ENCODE measurements around the gene APOBEC3B.

DNA sequence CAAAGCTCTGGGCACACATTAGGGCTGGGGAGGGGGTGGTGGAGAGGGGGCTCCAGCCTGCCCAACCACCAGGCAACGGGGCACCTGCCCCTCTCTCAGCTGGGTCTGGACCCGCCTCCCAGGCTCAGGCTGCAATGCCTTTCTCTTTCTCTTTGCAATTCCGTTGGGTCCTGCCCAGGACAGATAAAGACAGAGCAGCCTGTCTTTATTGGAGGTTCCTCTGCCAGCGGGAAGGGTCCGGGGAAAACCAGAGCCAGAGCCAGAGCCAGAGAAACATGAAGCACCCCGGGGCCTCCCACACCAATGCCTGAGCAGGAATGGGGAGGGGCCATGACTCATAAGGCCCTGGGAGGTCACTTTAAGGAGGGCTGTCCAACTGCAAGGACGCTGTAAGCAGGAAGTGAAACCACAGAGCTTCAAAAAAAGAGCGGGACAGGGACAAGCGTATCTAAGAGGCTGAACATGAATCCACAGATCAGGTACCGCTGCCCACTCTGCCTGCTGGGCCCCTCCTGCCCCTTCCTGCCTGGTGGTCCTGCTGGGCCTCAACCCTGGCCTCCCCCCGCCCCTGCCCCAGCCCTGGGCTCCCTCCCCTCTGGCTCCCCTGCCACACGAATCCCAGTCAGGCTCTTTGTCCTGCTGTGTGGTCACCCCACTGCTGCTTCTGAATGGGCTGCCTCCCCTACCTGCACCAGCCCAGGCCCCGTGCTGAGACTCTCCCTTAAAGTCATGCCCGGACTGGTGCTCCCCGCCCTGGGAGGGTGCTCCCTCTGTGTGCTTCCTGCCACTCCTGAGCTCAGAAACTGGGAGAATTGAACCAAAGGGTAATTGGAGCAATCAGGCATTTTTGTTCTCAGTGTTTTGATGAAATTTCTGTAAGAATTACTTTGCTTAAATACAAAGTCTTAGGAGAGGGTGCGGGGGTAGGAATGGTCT, at the start of gene APOBEC3B:
- TF ChIP-seq EZH2 (IDR thresholded peaks at IDR 0.05; ENCODE audit: low read length): no peak
- TF ChIP-seq, protein P1, sequence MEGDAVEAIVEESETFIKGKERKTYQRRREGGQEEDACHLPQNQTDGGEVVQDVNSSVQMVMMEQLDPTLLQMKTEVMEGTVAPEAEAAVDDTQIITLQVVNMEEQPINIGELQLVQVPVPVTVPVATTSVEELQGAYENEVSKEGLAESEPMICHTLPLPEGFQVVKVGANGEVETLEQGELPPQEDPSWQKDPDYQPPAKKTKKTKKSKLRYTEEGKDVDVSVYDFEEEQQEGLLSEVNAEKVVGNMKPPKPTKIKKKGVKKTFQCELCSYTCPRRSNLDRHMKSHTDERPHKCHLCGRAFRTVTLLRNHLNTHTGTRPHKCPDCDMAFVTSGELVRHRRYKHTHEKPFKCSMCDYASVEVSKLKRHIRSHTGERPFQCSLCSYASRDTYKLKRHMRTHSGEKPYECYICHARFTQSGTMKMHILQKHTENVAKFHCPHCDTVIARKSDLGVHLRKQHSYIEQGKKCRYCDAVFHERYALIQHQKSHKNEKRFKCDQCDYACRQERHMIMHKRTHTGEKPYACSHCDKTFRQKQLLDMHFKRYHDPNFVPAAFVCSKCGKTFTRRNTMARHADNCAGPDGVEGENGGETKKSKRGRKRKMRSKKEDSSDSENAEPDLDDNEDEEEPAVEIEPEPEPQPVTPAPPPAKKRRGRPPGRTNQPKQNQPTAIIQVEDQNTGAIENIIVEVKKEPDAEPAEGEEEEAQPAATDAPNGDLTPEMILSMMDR (optimal IDR thresholded peaks at IDR 0.05 in 1 of 3, IDR thresholded peaks at IDR 0.05 in 1 of 3, conservative IDR thresholded peaks at IDR 0.05 in 1 of 3; ENCODE audit: extremely low read depth in 1 of 3, insufficient read depth in 2 of 3, low read length in 3 of 3): no peak

Data from keratinocyte (primary cell).